Suppressor macrophage (primary cell): ENCODE measurements around the gene TMCC1.
"Not testable (repeated sequence)": the region's sequence is repeated elsewhere in the genome, so short reads cannot be mapped to it uniquely, and the experiment has no call there.

Experiments
- DNase-seq, 4 experiments: peaks; one replicate each; pipeline ENCODE4 v3.0.0-alpha.2; 2020 to 2022

TMCC1 gene

DNA sequence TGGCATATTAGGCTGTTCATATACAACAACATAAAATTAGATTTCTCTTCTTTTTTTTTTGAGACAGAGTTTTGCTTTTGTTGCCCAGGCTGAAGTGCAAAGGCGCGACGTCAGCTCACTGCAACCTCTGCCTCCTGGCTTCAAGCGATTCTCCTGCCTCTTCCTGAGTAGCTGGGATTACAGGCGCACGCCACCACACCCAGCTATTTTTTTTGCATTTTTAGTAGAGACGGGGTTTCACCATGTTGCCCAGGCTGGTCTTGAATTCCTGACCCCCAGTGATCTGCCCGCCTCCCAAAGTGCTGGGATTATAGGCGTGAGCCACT is 218.8 kb downstream of the TMCC1 start:
- DNase-seq, result not testable (repeated sequence)

DNA sequence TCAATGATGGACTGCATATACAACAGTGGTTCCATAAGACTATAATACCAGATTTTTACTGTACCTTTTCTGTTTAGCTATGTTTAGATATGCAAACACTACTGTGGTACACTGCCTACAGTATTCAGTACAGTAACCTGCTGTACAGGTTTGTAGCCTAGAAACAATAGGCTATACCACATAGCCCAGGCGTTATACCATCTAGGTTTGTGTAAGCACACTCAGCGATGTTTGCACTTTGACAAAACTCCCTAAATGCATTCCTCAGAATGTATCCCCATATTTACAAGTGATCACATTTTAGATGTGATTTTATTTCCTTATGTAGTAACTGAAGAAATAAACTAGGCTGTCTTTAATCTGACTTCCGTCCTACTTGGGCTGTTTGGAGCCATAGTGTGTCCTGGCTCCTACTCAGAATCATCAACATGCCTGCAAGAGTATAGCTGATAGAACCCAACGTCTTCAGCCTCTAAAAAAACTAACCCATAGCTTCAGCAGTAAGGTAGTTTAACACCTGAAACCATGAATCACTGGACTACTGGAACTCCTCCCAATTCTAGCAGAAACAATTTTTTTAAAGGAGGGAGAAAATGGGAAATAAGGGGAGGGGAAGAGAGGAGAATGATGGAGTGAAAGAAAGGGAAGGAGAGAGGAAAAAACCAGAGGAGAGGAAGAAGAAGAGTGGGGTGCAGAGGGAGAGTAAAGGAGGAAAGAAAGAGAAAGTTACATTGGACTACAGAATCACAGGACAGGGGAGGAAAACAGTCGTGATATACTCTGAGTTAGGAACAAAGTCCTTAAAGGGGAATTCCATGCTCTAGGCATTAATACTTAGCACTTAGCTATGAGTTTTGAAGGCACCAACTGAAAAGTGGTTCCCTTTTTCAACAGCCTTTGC is 219.4 kb downstream of the TMCC1 start:
- peak; percentile 18 to 70 (median 51) for DNase-seq

DNA sequence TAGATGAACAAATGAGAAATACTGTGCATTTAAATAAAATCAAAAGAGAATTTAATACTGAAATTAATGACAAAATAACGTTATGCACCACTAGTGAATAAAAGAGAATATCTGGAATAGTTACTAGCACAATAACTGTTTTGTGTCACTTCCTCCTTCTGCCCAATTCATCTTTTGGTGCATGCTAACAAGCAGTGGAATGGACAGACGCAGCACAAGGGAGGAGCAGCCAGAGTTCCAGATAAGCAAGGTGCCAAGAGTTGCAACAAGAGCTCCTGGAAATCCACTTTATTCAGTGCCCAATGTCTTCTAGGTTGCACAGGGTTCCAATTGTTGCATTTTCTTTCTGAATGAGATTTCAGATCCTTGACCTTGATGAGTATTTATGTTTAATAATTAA is 220.5 kb downstream of the TMCC1 start:
- peak in 1 of 4 experiments; percentile 20 for DNase-seq

DNA sequence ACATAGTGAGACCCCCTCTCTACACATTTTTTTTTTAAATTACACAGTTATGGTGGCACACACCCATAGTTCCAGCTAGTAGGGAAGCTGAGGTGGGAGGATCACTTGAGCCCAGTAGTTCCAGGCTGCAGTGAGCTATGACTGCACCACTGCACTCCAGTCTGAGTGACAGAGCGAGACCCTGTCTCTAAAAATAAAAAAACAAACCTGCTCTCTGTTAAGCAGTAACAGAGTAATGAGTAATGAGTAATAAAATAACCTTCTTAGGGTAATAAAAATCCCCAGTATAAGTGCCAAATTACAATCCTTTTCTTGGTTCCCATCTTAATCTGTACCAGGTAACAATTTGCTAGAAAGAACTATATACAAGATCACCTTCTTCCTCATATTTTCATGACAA is 221.1 kb downstream of the TMCC1 start:
- no peak for DNase-seq

DNA sequence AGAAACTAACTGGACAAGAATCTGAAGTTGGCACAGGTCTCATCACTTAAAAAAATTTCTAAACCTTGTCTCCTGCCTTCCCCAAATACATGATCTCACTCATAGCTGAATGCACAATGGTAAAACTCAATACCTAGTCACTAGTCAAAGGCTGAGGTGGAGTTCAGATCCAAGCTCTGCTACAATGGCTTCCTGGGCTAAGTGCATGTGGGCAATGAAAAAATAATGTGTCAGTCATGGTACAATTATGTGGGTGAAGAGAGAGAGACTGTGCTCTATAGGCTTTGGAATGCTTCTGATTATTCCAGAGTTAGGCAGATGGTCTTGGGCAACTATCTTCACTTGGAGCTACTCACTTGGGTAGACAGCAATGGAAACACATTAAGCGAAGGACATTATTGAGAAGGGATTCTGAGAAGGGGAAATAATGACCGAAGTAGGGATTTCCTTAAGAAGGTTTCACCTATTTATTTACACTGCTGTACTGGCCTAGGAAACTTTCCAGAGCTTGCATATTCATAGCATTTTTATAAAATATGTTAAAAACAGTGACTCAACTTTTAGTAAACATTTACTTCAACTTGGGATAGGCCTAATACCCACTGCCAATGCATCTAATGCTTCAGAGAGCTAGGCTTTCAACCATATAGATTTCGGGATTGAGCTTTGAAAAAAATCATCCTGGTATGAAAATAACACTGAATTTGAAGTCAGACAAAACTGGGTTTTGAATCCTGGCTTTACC is 228.3 kb downstream of the TMCC1 start:
- no peak for DNase-seq

DNA sequence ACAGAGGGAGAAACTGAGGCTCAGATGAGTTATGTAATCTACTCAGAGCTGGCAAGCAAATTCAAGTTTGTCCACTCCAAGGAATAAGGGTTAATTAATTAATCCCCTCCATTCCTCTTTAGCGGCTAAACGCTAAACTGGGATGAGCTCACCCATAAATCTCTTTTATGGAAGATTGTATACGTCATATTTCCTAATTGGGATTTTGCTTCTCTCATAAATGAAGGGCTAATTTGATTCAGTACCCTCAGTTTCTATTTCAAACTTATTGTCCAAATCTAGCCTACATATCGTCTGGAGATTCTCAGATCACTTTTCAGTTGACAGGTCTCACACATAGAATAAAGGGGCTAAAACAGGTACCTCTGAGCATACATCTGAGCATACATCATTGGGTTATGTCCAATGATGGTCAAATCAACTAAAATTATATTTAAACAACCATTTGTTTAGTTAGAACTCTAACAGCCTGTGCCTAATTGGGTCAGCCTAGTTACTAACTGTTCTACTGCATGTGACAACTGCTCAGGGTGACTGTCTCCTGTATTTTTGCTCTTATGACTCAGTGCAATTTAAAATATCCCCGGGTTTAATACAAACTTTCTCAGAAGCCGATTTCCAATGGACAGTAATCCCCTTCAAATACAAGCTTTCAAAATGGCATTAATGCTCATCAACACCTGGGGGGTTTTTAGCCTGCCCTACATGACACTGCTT is 229.4 kb downstream of the TMCC1 start:
- peak in 1 of 4 experiments; percentile 11 for DNase-seq

DNA sequence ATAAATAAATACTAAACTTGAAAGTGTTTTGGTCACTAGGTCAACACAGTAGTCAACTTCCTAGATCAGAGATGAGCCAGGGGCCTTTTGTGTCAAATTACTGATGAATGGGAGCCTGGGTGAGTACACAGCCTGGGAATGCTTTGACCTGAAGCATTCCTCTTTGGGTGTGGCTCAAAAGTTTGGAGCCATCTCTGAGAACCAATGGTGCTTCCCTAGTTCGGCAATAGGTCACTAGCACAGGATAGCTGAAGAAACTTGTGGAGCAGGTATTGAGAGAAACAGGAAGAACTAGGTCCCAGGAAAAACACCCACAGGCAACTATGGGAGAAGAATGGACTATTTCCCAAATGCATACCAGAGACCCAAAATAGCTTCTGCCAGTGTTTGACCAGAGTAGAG is 230.5 kb downstream of the TMCC1 start:
- DNase-seq, result no peak

DNA sequence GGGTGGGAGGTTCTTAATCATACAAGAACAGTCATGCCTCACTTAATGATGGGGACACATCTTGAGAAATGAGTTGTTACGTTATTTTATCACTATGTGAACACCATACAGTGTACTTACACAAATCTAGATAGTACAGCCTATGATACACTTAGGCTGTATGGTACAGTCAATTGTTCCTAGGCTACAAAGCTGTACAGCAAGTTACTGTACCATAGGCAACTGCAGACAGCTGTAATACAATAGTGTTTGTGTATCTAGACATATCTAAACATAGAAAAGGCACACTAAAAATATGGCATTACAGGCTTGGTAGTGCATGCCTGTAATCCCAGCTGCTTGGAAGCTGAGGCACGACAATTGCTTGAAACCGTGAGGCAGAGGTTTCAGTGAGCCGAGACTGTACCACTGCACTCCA is 231.3 kb downstream of the TMCC1 start:
- peak in 3 of 4 experiments; percentile 30 to 53 (median 37) for DNase-seq

DNA sequence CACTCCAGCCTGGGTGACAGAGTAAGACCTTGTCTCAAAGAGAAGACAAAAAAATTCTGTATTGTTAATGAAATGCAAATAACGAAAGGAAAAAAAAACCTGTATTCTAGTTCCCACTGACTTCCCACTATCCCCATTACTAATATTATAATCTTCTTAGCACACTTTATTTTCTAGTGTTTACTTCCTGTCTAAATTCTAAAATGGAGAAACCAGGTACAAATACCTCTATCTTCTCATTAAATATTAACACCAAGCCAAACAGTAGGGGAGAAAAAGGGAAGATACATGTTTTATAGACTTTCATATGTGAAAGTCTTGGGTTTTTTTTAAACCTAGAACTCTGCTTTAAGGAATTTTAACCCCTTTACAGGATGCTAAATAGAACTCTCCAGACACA is 231.7 kb downstream of the TMCC1 start:
- no peak for DNase-seq

DNA sequence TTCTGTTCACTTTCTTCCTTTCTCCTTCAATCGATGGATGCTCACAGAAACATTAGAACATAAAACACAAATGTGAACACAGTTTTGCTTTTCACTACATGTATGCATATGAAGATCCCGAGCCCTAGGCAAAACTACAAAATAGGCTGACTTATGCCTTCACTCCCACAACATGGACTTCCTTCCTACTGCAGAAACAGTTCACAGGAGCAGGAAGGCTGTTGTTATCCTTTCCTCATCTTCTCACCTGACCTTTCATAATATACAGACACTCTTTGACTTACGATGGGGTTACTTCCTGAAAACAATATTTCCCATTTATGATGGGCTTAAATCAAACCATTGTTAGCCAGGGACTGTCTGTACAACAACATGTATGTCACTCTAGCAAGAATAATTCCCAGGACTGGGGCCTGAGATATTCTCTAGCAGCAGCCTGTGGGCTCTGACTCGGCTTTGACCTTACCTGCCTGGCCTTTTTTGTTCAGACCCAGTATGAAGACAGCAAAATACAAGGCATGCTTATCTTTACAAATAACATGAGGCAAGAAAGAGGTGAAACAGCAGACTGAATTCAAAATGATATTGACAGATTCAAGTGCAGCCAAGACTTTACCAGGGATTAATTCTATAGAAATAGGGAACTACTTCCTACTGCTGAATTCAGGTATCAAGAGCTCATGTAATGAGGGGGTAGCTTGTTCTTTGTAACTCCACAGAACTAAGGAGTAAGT is 235.2 kb downstream of the TMCC1 start:
- peak in 3 of 4 experiments; percentile 21 to 41 (median 38) for DNase-seq

DNA sequence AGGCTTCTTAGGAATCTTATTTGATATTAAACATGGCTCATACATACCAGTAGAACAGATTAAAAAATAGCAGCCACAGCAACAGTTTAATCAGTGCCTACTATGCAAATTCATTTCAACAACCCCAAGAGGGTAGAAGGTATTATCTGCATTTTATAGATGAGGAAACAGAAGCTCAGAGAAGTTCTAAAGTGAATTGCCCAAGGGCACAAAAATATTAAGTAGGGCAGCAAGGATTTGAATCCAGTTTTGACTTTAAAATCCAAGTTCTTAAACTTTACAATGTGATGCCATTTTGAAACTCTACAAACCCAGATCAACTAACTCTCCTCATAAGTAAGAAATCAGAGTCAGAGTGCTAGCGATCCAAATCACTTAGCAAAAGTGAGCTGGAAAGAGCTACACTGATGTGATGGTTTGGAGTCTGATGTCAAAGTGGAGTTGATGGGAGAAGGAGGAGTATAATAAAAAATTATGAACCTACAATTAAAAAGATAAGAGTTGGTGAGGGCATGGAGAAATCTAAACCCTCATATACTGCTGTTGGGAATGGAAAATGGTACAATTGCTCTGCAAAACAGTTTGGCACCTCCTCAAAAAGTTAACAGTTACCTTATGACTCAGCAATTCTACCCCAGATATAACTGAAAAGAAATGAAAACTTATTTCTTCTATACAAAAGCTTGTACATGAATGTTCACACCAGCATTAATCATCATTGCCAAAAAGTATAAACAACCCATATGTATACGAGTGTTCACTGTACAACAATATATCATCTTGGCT is 236.1 kb downstream of the TMCC1 start:
- DNase-seq, result no peak

DNA sequence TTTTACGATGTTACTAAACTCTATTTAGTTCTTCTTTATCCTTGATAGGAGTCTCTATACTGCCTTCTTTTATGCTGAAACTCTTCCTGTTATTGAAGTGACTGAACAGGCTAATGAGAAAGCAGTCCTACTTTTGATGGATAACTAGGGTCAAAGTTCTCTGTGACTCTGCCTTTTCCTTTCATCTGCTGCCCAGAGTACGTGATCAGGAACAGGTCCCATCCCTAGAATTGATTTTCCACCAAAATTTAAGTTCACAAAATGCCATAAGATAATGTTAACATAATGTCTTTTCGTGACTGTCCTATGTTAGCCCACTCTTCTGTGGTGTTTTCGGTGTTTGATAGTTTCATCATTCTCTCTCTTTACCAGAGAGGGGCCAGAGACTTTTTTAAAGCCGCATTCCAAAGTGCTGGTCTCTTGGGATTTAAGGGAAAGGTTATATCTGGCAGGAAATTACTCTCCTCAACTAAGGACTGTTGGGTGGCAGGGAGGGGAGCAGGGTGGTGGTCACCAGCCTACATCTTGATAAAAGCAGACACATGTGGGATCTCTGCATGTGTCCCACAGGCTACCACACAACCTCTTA is 236.8 kb downstream of the TMCC1 start:
- DNase-seq, result no peak

DNA sequence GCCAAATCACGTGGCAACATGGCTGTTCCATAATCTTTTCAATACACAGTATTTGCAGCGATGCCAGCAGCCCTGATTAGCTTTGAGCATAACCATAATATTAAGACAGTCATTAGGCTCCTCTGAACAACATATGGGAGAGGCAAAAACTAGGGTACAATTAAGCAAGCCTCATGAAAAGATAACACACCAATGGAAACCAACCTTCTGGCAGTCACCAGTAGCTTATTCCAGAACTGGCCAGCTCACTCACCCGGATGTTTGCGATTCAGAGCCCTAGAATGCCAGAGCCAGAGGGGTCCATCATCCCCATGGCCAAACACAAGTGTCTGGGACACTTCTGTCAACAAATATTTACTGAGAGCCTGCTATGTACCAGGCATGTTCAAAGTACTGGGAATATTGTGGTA is 238.2 kb downstream of the TMCC1 start:
- no peak for DNase-seq

DNA sequence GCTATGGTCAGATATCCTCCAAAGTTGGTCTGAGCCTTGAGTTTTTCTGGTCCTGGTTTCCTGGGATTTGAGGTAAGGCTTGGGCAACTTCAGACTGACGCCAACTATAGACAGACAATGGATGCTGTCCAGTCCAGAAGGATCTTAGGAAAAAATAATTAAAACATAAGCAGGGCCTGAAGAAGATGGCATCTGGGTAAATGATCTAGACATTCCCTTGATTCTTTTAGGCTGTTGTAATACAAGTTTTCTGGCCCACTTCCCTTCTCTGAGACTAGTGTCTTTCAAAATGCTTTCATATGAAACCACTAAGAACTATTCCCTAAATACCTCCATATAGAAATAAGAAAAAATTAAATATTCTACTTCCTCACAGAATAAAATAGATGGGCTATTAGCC is 239.4 kb downstream of the TMCC1 start:
- DNase-seq, result no peak

DNA sequence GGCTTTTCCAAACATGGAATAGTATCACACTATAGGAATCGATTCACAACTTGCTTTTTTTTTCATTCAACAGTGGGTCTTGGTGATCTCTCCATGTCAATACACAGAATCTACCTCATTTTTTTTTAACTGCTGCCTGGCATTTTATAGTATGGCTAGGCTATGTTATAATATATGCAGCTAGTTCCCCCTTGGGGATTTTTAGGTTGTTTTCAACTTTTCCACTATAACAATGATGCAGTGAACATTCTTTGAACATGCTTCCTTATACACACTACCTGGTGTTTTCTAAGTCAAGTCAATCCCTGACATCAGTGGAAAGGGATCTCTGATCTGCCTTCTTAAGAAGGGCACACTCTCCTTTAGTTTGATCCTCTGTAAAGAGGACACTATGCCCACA is 240.5 kb downstream of the TMCC1 start:
- DNase-seq, result no peak

DNA sequence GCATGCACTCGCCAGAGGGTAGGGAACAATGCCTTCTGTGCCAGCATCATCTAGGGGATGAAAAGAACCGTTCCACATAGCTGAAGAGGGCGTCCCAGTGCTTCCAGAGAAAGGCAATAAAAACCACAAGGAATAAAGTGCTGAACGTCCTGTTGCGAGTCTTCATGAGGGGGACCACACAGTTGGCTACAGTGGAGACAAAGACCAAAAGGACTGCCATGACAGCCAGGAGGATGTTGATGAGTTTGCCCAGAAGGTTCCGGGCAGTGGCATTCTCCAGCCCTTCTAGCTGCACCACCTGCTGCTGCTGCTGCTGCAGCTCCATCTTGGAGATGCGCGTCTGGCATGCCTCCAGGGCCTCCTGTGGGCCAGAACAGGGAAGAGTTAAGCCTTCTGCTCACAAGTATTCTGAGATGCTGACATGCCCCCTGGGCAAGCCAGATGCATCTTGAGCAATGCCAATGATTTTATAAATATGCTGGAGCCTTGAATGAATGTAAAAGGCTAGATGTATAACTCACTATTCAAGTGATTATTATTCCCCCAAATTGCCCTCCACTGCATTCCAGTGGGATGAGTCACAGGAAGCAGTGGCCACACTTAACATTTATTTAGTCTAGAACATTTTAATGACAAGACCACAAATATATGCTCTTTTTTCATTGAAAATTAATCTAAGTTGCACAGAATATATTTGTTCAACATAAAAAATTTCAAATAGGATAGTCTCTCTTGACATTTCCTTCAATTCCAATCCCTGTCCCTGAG is 241.9 kb downstream of the TMCC1 start:
- DNase-seq, result no peak

DNA sequence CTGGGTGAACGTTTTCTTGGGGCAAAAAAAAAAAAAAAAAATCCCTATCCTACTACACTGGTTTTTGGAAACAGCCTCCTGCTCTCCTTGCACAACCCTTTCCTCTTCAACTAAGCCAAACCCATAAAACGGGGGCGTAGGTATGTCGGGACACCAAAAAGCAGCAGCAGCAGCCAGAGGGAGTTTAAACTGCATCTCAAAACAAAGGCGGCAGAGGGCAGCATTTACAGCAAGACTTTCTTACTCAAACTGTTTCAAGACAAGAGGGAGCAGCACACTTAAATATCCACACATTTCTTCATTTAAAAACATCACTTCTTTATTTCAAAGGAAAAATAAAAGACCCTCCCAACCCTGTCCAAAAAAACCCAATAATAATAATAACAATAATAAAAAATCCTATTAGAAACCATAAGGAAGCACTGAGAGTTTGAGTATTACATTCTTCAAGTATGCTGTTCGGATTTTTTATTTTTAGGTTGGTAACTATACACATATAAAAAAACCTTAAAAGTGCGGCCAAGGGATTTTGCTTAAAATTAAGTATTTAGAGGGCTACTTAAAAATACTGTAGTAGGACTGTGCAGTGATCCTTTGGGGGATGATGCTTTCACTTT is 243.1 kb downstream of the TMCC1 start:
- DNase-seq, result peak; percentile 80 to 87 (median 82)

DNA sequence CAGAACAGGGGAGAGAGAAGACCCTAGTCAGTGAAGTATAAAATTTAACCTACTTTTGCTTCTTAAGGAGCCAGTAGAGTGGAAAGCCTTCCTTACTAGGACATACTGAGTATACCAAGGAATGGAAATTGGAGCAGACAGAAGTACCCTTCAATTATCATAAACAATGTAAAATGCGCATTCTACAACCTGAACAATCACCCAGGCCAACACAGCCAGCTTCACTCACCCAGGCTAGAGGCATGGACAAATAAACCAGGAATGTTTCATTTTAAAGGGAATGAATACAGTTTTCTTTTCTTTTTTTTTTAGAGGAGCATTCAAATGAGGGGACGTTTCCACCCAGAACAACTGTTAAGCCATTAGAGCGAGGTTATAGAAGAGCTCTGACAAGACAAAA is 245.1 kb downstream of the TMCC1 start:
- DNase-seq, result no peak

DNA sequence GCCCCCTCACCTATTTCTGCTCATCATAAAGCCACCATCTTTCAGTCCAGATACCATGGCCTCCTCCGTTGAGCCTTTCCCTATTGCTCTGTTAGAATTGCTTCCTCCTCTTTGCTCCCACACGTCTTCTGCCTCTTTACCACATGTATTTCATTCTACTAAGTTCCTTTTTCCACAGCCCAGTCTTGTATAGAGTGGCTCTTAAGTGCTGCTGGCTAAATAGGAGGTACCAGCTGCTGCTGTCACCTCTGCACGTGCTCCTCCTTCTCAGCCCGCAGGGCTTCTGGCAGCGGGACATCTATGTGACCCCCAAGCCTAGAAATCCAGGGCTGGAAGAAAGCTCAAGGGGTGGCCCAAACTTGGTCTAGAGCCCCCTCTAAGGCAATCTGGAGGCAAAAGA is 248.2 kb downstream of the TMCC1 start:
- peak; percentile 57 to 83 (median 70) for DNase-seq

DNA sequence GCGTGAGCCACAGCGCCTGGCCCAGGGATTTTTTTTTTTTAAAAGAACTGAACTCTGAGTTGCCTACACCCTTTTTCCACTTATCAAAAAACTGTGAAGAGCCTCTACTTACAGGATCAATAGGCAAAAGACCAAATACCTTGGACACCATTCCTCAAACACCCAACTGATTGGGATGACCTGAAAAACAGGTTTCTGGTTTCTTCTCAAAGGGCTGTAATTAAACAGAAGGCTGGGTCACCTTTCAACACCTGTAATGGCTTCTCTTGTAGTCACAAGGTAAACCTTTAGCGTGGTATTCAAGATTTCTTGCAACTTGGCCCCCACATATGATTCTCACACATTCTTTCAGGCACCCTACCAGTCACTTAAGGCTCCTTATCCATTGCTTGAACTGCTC is 248.7 kb downstream of the TMCC1 start:
- DNase-seq, result no peak
